ENCODE measurements around the gene TCF19.

DNA sequence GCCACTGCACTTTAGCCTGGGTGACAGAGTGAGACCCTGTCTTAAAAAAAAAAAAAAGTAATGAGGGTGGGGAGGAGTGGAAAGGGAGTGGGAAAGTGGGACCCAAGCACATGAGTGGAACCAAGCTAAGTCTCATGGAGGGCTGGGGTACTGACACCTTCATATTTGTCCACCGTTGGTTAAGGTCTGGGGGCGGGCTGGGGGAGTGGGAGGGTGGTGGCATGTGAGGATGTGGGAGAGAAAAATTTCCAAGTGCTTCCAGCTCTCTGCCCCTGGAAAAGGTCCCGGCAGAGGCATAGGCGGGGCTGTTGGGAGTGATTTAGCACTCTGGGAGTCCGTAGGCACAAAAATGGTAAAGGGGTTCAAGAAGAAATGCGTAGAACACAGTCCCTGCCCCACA is 25.6 kb upstream of the TCF19 start:
- TF ChIP-seq, protein P1, sequence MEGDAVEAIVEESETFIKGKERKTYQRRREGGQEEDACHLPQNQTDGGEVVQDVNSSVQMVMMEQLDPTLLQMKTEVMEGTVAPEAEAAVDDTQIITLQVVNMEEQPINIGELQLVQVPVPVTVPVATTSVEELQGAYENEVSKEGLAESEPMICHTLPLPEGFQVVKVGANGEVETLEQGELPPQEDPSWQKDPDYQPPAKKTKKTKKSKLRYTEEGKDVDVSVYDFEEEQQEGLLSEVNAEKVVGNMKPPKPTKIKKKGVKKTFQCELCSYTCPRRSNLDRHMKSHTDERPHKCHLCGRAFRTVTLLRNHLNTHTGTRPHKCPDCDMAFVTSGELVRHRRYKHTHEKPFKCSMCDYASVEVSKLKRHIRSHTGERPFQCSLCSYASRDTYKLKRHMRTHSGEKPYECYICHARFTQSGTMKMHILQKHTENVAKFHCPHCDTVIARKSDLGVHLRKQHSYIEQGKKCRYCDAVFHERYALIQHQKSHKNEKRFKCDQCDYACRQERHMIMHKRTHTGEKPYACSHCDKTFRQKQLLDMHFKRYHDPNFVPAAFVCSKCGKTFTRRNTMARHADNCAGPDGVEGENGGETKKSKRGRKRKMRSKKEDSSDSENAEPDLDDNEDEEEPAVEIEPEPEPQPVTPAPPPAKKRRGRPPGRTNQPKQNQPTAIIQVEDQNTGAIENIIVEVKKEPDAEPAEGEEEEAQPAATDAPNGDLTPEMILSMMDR (IDR thresholded peaks at IDR 0.05), result no peak
- TF ChIP-seq POLR2A (IDR thresholded peaks at IDR 0.05), result no peak

All from lower leg skin (tissue), 3 donors.